Activated gamma-delta T cell treated with anti-CD3 and anti-CD28 coated beads, Interleukin-2, amount 50 U/mL, for 16 hours (primary cell): Measurements from ENCODE around the gene AP3B1.

ENCODE experiments used
- DNase-seq: peaks from one replicate; pipeline ENCODE4 v3.0.0-alpha.2; 2020; ENCODE audit warnings: low read depth

AP3B1 gene

GRCh38 chr5:78291687-78292086 is 2.8 kb downstream of the AP3B1 start:
- DNase-seq, result no peak

DNA sequence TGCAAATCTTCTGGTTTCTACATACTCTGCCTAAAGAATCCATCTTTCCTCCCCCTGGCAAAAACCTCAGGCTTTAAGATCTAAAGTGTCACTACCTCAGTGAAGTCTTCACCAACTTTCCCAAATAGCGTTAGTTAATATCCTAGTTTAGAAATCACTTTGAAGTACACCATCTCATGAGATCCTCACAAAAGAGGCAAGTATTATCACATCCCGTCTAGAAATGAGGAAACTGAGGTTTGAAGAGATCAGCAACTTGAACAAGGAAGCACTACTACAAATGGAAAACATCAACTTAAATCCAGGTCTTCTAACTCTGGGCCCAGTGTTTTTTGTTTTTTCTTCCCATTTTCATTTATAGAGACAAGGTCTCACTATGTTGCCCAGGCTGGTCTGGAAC is 4.6 kb downstream of the AP3B1 start:
- DNase-seq, result no peak

DNA sequence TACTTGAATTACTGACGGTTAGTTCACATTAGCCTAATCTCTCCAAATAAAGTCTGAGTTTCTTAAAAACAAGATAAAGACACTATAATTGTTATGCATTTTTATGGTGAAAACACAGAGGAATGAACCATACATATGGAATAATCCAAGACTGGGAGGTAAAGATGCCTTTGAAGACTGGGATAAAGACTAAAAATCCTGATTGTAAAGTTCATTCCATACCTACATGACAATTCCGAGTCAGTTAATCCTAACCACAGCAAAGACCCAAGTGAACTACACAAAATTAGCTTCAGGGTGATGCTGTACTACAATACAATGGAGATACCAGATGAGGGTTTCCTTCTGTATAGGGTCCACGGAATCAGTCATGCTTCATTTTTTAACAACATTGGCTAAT is 6.3 kb downstream of the AP3B1 start:
- no peak for DNase-seq

- DNase-seq, result no peak
Observed at GRCh38 chr5:78287833-78288232, 6.7 kb downstream of the AP3B1 start.

DNA sequence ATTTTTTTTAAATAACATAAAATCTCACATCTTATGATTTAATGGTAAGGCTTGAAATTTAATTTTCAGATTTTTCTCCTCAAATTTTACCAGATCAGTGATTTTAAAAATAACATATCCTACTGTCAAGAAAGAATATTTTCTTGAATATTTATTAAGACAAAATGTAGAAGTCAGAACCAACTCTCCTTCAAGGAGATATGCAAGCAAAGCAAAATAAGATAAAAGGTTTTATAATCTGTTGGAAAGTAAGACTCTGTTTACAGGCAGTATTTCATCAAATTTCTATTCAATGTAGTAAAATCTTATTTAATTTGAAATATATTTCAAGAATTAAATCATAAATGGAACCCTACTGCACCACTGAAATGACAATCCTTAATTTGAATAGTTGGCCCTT is 7.3 kb downstream of the AP3B1 start:
- no peak for DNase-seq

- DNase-seq, result no peak
Observed at GRCh38 chr5:78286290-78286689, 8.2 kb downstream of the AP3B1 start.

- DNase-seq, result no peak
Observed at GRCh38 chr5:78283802-78284201, 10.7 kb downstream of the AP3B1 start.

DNA sequence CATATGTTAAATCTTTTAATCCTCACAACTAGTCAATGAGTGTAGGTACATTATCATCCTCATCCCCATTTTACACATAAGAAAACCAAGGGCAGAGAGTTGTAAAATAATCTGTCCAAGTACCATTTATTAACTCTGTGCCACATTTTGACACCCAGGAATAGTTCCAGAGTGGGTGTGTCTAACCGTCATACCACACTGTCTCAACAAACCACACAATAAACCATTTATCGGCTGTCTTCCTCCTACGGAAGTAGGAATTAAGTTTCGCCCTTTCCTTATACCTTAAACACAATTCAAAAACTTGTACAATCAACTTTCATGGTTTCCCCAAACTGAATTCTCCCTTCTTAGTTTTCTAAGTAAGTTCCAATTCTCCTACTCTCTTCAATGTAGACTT is 11.4 kb downstream of the AP3B1 start:
- no peak for DNase-seq

GRCh38 chr5:78280261-78280660 is 14.2 kb downstream of the AP3B1 start:
- DNase-seq, result no peak

GRCh38 chr5:78279194-78279593 is 15.3 kb downstream of the AP3B1 start:
- no peak for DNase-seq

DNA sequence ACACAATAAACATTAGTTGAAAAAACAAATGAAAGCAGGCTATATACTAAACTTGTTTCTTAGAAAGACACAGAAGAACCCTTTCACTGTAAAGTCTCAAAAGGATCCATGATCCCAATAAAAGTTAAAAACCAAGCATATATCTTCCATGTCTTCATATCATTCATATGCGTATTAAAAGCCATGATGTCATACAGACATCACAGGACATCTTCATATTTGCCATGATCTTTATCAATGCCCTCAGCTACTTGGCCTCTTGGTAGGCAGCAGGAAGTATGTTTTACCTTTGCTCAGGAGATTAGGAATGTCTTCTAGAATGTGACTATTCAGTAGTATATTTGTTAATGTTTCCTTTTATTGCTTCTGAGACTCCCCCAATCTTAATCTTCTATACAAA is 16.8 kb downstream of the AP3B1 start:
- DNase-seq, result no peak

DNA sequence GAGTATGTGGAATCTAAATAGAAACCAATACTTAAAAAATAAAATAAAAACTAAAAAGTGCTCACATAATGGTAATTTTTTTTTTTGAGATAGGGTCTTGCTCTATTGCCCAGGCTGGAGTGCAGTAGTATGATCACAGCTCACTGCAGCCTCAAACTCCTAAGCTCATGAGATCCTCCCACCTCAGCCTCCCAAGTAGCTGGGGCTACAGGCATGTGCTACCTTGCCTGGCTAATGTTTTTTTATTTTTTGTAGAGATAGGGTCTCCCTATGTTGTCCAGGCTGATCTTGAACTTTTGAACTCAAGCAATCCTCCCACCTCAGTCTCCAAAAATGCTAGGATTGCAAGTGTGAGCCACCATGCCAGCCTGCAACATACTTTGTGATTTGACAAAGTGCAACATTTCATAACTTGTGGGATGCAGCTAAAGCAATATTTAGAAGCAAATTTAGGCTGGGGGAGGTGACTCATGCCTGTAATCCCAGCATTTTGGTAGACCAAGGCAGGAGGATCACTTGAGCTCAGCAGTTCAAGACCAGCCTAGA is 18.4 kb downstream of the AP3B1 start:
- no peak for DNase-seq

DNA sequence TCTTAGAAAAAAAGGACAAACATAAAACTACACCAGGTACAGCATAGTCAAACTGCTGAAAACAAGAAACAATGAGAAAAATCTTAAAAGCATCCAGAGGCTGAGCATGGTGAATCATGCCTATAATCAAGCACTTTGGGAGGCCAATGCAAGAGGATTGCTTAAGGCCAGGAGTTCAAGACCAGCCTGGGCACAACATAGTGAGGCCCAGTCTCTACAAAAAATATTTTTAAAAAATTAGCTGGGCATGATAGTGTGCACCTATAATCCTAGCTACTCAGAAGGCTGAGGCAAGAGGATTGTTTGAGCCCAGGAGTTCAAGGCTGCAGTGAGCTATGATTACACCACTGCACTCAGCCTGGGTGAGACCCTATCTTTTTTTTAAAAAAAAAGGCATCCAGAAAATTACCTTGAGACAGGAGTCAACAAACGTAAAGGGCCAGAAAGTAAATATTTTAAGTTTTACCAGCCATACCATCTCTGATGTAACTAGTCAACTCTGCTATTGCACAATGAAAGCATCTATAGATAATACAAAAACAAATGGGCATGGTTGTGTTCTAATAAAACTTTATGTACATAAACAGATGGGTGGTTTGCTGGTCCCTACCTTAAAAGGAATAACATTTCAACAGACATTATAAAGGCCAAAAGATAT is 19.8 kb downstream of the AP3B1 start:
- DNase-seq, result no peak

DNA sequence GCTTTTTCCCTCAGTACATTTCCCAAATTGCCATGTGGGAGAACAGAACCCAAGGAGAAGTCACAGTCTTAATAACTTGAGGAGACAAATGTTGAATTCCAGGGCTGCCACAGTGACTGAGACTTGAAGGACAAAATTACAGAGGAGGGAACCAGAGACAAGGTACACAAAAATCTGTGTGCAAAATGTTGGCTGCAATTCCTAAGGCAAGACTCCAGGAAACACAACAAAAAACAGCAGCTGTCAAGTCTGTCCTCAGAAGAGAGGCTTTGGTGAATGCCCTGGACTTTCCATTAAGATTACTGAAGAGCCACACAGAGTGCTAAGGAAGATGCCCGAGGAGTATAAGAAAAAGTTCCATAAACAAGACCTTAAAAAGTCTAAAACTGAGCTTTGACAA is 21.1 kb downstream of the AP3B1 start:
- DNase-seq, result no peak

DNA sequence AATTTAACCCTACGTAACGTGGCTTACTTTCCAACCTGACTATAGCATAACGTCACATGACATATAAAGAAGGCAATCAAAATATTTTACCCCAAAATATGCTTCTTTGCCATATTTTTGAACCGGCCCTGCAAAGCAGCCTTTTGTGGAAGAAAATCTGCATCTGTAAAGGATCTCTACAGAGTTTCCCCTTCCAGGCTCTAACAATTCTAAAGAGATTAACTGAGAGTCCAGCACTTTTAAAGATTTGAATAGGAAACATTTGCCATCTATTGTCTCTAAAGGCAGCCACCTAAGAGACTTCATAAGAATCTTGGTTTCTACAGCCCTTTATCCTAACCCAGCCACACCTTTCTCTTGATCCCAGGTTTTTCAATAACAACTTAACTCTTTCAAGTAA is 22.7 kb downstream of the AP3B1 start:
- DNase-seq, result no peak

- no peak for DNase-seq
Observed at GRCh38 chr5:78269088-78269703, 25.3 kb downstream of the AP3B1 start.

- no peak for DNase-seq
Observed at GRCh38 chr5:78268356-78268755, 26.1 kb downstream of the AP3B1 start.

DNA sequence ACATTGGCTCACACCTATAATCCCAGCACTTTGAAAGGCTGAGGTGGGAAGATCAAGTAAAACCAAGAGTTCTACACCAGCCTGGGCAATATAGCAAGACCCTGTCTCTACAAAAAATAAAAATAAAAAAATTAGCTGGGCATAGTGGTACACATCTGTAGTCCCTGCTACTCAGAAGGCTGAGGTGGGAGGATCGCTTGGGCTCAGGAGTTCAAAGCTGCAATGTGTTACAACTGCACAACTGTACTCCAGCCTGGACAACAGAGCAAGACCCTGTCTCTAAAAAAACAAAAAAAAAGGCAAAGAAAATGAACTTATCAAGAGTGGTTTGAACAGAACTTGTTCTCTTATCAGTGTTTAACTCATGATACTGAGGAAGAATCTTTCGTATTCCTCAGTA is 29.3 kb downstream of the AP3B1 start:
- DNase-seq, result no peak

DNA sequence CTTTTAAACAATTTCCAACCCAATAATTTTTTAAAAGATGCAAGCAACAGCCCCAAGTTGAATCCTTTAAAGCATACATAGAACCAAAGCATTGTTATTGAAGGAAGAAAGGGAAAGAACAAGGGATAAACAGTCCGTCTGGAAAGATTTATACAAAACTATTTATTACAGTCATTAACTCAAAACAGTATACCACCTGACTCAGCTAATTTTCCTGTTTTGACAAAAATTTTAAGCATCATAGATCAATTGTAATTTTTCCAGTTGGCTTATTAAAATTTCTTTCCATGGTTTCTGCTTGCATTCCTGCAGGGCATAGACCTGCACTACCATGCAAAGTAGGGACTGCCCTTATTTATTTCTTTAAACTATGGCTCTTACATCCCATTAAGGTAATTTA is 29.9 kb downstream of the AP3B1 start:
- DNase-seq, result no peak

- no peak for DNase-seq
Observed at GRCh38 chr5:78260771-78261170, 33.7 kb downstream of the AP3B1 start.

- DNase-seq, result no peak
Observed at GRCh38 chr5:78253201-78253600, 41.3 kb downstream of the AP3B1 start.

DNA sequence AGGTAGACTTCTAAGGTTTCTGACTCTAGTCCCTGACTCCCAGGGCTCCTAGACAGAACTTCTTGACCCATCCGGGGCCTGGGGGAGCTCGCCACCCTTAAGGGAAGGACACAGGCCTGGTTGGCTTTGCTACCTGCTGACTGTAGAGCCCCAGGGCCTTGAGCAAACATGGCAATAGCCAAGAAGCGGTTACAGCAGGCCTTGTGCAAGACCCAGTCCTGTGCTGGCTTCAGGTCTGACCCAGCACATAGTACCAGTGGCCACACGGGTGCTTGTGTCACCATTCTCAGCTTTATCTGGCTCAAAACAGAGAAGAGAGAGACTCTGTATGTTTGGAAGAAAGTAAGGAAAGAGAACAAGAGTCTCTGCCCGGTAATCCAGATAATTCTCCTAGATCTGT is 41.8 kb downstream of the AP3B1 start:
- no peak for DNase-seq

DNA sequence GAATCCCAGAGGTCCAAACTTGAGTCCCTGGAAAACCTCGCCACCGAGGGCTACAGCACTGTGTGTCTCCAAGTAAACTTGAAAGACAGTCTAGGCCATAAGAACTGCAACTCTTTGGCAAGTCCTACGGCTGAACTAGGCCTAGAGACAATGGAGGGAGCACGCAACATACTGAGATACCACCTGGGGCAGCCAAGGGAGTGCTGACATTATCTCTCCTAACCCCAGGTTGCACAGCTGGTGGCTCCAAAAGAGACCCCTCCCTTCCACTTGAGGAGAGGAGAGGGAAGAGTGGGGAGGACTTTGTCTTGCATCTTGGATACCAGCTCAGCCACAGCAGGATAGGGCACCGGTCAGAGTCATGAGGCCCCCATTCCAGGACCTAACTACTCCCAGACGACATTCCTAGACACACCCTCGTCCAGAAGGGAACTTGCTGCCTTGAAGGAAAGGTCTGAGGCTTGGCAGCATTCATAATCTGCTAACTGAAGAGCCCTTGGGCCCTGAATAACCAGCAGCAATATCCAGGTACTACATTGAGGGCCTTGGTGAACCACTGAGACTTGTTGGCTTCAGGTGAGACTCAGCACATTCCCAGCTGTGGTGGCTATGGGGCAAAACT is 42.7 kb downstream of the AP3B1 start:
- DNase-seq, result no peak

DNA sequence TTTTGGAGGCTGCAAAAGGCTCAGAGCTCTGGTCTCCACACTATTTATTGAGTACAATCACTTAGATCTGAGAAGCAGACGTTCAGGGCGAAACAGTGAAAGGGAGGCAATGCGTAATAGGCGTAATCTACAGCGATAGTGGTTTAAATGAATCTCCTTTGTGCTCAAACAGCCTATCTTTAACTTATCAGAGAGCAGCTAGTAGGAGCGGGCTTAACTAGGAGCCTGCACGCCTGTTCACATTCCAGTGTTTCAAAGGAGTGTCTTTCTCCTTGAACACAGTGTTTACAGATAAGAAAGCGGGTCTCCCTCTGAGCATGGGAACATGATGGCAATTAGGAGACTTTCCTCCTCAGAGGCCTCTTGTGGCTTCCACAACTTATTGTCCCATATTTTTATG is 49.4 kb downstream of the AP3B1 start:
- DNase-seq, result no peak
